Caki2 (cell line): ENCODE measurements around the gene TF. TPM values are rescaled to one million over a fixed set of nuclear protein-coding genes. Genes with fewer than 3 reads are reported as not detected.

Experiments used
- DNase-seq: peaks from one replicate; pipeline ENCODE4 v3.0.0-alpha.2; 2015; ENCODE audit warnings: low read depth
- in situ Hi-C: cut with HindIII; loops from 2 replicates; pipeline ENCODE4 v1.10.0; 2016; ENCODE audit warnings: low sequenced_read_pairs, low pct_unique_long_range_greater_than_20kb, mixed read lengths
- total RNA-seq: library from RNA; depleted of rRNA; stranded (reverse); fragments of >200 nt; shearing (Covaris generic); gene quantifications from 2 replicates; pipeline ENCODE4 v1.2.3, GENCODE V29; 2014; ENCODE audit warnings: low replicate concordance

The TF gene
- total RNA-seq, 1 experiment from 2014 or later, result not detected

- no peak for DNase-seq
- in situ Hi-C loops, result no loop called here
These were observed 80.0 kb downstream of the TF start for GRCh38 chr3:133825969-133826727.

GRCh38 chr3:133827136-133827535 is 80.9 kb downstream of the TF start:
- in situ Hi-C loops, result no loop called here
- no peak for DNase-seq

GRCh38 chr3:133827684-133828083 is 81.5 kb downstream of the TF start:
- no peak for DNase-seq
- in situ Hi-C loops, result no loop called here

- no peak for DNase-seq
- in situ Hi-C loops, result no loop called here
These were observed 82.5 kb downstream of the TF start for GRCh38 chr3:133828576-133829309.

GRCh38 chr3:133829310-133829707 is 83.1 kb downstream of the TF start:
- in situ Hi-C loops, result no loop called here
- DNase-seq, result no peak

GRCh38 chr3:133830071-133830470 is 83.9 kb downstream of the TF start:
- no peak for DNase-seq
- in situ Hi-C loops, result no loop called here

GRCh38 chr3:133831966-133832801 is 86.0 kb downstream of the TF start:
- no peak for DNase-seq
- in situ Hi-C loops, result no loop called here

- no peak for DNase-seq
- in situ Hi-C loops, result no loop called here
These were observed 86.6 kb downstream of the TF start for GRCh38 chr3:133832802-133833144.

- no peak for DNase-seq
- in situ Hi-C loops, result no loop called here
These were observed 87.1 kb downstream of the TF start for GRCh38 chr3:133833267-133833666.

GRCh38 chr3:133833880-133834620 is 87.9 kb downstream of the TF start:
- DNase-seq, result no peak
- in situ Hi-C loops, result no loop called here

GRCh38 chr3:133834621-133835417 is 88.6 kb downstream of the TF start:
- no peak for DNase-seq
- in situ Hi-C loops, result no loop called here

GRCh38 chr3:133835418-133835743 is 89.2 kb downstream of the TF start:
- in situ Hi-C loops, result no loop called here
- DNase-seq, result no peak

- in situ Hi-C loops, result no loop called here
- no peak for DNase-seq
These were observed 89.8 kb downstream of the TF start for GRCh38 chr3:133835961-133836360.

- DNase-seq, result no peak
- in situ Hi-C loops, result no loop called here
These were observed 90.4 kb downstream of the TF start for GRCh38 chr3:133836497-133837158.

- in situ Hi-C loops, result no loop called here
- no peak for DNase-seq
These were observed 91.5 kb downstream of the TF start for GRCh38 chr3:133837487-133838295.

GRCh38 chr3:133838296-133838789 is 92.2 kb downstream of the TF start:
- in situ Hi-C loops, result no loop called here
- no peak for DNase-seq
